ENCODE data around the gene CACNA1S.

GRCh38 chr1:201126832-201127754 lies 14.9 kb upstream of the CACNA1S start, which contains the start of gene ASCL5:
- TF ChIP-seq, protein P1, sequence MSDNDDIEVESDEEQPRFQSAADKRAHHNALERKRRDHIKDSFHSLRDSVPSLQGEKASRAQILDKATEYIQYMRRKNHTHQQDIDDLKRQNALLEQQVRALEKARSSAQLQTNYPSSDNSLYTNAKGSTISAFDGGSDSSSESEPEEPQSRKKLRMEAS (IDR thresholded peaks at IDR 0.05): no peak
- no peak for TF ChIP-seq ZC3H4 (CRISPR knock-in tag; IDR thresholded peaks at IDR 0.05; ENCODE audit: borderline replicate concordance)
- TF ChIP-seq ZNF121 (CRISPR knock-in tag; IDR thresholded peaks at IDR 0.05): no peak
- no peak for TF ChIP-seq ZNF232 (CRISPR knock-in tag; IDR thresholded peaks at IDR 0.05; ENCODE audit: borderline replicate concordance)
- TF ChIP-seq CHD4 (IDR thresholded peaks at IDR 0.05; ENCODE audit: borderline replicate concordance, low read length): no peak
- peak; percentile 85 for TF ChIP-seq PATZ1 (CRISPR knock-in tag; IDR thresholded peaks at IDR 0.05)
- TF ChIP-seq YY1 (IDR thresholded peaks at IDR 0.05; ENCODE audit: insufficient read depth, insufficient replicate concordance, low read depth, low read length): no peak
- TF ChIP-seq ZNF772 (CRISPR knock-in tag; IDR thresholded peaks at IDR 0.05): no peak
- TF ChIP-seq ZSCAN29 (CRISPR knock-in tag; conservative IDR thresholded peaks at IDR 0.05): no peak
- no peak for TF ChIP-seq SATB2 (CRISPR knock-in tag; IDR thresholded peaks at IDR 0.05)
- TF ChIP-seq, protein P2, sequence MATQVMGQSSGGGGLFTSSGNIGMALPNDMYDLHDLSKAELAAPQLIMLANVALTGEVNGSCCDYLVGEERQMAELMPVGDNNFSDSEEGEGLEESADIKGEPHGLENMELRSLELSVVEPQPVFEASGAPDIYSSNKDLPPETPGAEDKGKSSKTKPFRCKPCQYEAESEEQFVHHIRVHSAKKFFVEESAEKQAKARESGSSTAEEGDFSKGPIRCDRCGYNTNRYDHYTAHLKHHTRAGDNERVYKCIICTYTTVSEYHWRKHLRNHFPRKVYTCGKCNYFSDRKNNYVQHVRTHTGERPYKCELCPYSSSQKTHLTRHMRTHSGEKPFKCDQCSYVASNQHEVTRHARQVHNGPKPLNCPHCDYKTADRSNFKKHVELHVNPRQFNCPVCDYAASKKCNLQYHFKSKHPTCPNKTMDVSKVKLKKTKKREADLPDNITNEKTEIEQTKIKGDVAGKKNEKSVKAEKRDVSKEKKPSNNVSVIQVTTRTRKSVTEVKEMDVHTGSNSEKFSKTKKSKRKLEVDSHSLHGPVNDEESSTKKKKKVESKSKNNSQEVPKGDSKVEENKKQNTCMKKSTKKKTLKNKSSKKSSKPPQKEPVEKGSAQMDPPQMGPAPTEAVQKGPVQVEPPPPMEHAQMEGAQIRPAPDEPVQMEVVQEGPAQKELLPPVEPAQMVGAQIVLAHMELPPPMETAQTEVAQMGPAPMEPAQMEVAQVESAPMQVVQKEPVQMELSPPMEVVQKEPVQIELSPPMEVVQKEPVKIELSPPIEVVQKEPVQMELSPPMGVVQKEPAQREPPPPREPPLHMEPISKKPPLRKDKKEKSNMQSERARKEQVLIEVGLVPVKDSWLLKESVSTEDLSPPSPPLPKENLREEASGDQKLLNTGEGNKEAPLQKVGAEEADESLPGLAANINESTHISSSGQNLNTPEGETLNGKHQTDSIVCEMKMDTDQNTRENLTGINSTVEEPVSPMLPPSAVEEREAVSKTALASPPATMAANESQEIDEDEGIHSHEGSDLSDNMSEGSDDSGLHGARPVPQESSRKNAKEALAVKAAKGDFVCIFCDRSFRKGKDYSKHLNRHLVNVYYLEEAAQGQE (IDR thresholded peaks at IDR 0.05; ENCODE audit: borderline replicate concordance in 1 of 2, low read depth in 1 of 2, low read length in 2 of 2): no peak
- TF ChIP-seq FOSL1 (CRISPR knock-in tag; IDR thresholded peaks at IDR 0.05; ENCODE audit: borderline replicate concordance): peak; percentile 63; the same call in 1 of the 2 replicates
